ENCODE results near the gene FAM118B. TPM values are rescaled to one million over a fixed set of nuclear protein-coding genes. Genes with fewer than 3 reads are reported as not detected.

FAM118B gene
- total and polyA plus RNA-seq, 2 of the 8 experiments (the other 6 are each of a cell fraction or from before 2014, with no cell fraction given): 25.3 to 48.3 TPM

- no peak for TF ChIP-seq KDM4A (IDR thresholded peaks at IDR 0.05; ENCODE audit: low read depth, low read length, severe bottlenecking)
- TF ChIP-seq SRF (IDR thresholded peaks at IDR 0.05; ENCODE audit: low read depth, low read length): no peak
- no peak for TF ChIP-seq POU5F1 (IDR thresholded peaks at IDR 0.05; ENCODE audit: low read depth, low read length)
- no peak for TF ChIP-seq SAP30 (IDR thresholded peaks at IDR 0.05; ENCODE audit: insufficient read depth, insufficient replicate concordance, low read length)
- TF ChIP-seq ASH2L (IDR thresholded peaks at IDR 0.05; ENCODE audit: low read length): no peak
- TF ChIP-seq HDAC2 (IDR thresholded peaks at IDR 0.05; ENCODE audit: borderline replicate concordance in 1 of 2, low read depth in 2 of 2, low read length in 2 of 2): no peak
- TF ChIP-seq TAF1 (IDR thresholded peaks at IDR 0.05; ENCODE audit: low read depth, low read length): no peak
- TF ChIP-seq SP1 (IDR thresholded peaks at IDR 0.05; ENCODE audit: low read depth, low read length): no peak
- TF ChIP-seq SUZ12 (IDR thresholded peaks at IDR 0.05; ENCODE audit: low read length): no peak
These were observed 67.6 kb downstream of the FAM118B start (continued) for GRCh38 chr11:126279191-126279590.
